8988T (cell line): ENCODE data around the gene ADGRB3.

ENCODE experiments used
- DNase-seq: peaks from one replicate; pipeline ENCODE4 v3.0.0; 2011

ADGRB3 gene

GRCh38 chr6:68634726-68635411 lies at the start of gene ADGRB3:
Gene ADGRB3 (plus strand): TSS chr6:68635282. CDS start chr6:68638676, 3,394 bp downstream.
- DNase-seq, result peak; percentile 37

GRCh38 chr6:68593558-68593957 lies 41.5 kb upstream of the ADGRB3 start:
- no peak for DNase-seq

GRCh38 chr6:68597642-68598041 lies 37.4 kb upstream of the ADGRB3 start:
- no peak for DNase-seq

- no peak for DNase-seq
These were observed 19.1 kb upstream of the ADGRB3 start for GRCh38 chr6:68615938-68616337.

- DNase-seq, result no peak
These were observed 9.1 kb upstream of the ADGRB3 start for GRCh38 chr6:68625998-68626397.

- no peak for DNase-seq
These were observed 6.9 kb upstream of the ADGRB3 start for GRCh38 chr6:68628161-68628560.

GRCh38 chr6:68632734-68633133 lies 2.3 kb upstream of the ADGRB3 start:
- no peak for DNase-seq

GRCh38 chr6:68633281-68633971 lies 1.7 kb upstream of the ADGRB3 start:
- DNase-seq, result no peak

- no peak for DNase-seq
These were observed 933 bp upstream of the ADGRB3 start for GRCh38 chr6:68633972-68634725.

GRCh38 chr6:68635412-68635705 lies 277 bp downstream of the ADGRB3 start:
- DNase-seq, result no peak

- no peak for DNase-seq
These were observed 828 bp downstream of the ADGRB3 start for GRCh38 chr6:68635706-68636513.

GRCh38 chr6:68636666-68637065 lies 1.6 kb downstream of the ADGRB3 start:
- no peak for DNase-seq

- no peak for DNase-seq
These were observed 2.0 kb downstream of the ADGRB3 start for GRCh38 chr6:68637071-68637470.

GRCh38 chr6:68637782-68638181 lies 2.7 kb downstream of the ADGRB3 start:
- no peak for DNase-seq

GRCh38 chr6:68638230-68638900 lies 3.3 kb downstream of the ADGRB3 start:
- no peak for DNase-seq

GRCh38 chr6:68639211-68639610 lies 4.1 kb downstream of the ADGRB3 start:
- no peak for DNase-seq

- no peak for DNase-seq
These were observed 4.9 kb downstream of the ADGRB3 start for GRCh38 chr6:68639826-68640490.

GRCh38 chr6:68640491-68640835 lies 5.4 kb downstream of the ADGRB3 start:
- no peak for DNase-seq

- no peak for DNase-seq
These were observed 6.1 kb downstream of the ADGRB3 start for GRCh38 chr6:68641172-68641571.

- DNase-seq, result no peak
These were observed 7.0 kb downstream of the ADGRB3 start for GRCh38 chr6:68642081-68642480.

GRCh38 chr6:68642977-68643376 lies 7.9 kb downstream of the ADGRB3 start:
- no peak for DNase-seq

GRCh38 chr6:68649669-68650068 lies 14.6 kb downstream of the ADGRB3 start:
- DNase-seq, result no peak
